Stomach smooth muscle (tissue), 2 donors: Measurements from ENCODE around the gene COX4I2.
"Not testable (repeated sequence)": the region's sequence is repeated elsewhere in the genome, so short reads cannot be mapped to it uniquely, and the experiment has no call there.

Source experiments
- H3K27ac ChIP-seq: one replicate; pipeline ENCODE4 v1.7.0; 2013; ENCODE audit warnings: mild to moderate bottlenecking, low read length, inconsistent platforms
- H3K27me3 ChIP-seq, 2 donors: one replicate each; pipeline ENCODE4 v1.7.0; 2013; ENCODE audit warnings: low read length in 2 of 2; ENCODE audit not compliant: insufficient read depth in 2 of 2, control insufficient read depth in 1 of 2
- H3K36me3 ChIP-seq, 2 donors: one replicate each; pipeline ENCODE4 v1.7.0; 2013; ENCODE audit warnings: low read length in 2 of 2; ENCODE audit not compliant: control insufficient read depth in 2 of 2, insufficient read depth in 2 of 2
- H3K4me1 ChIP-seq: one replicate; pipeline ENCODE4 v1.7.0; 2013; ENCODE audit warnings: low read length; ENCODE audit not compliant: control insufficient read depth, insufficient read depth
- H3K4me3 ChIP-seq, 2 donors: one replicate each; pipeline ENCODE4 v1.7.0; 2013; ENCODE audit warnings: low read length in 2 of 2
- H3K9ac ChIP-seq, 2 donors: one replicate each; pipeline ENCODE4 v1.7.0; 2013; ENCODE audit warnings: low read length in 2 of 2, mild to moderate bottlenecking in 1 of 2
- H3K9me3 ChIP-seq, 2 donors: one replicate each; pipeline ENCODE4 v1.7.0; 2013; ENCODE audit warnings: low read length in 2 of 2; ENCODE audit not compliant: control insufficient read depth in 2 of 2
- donor health status: healthy.
- donor health status: Pancreatic carcinoma.

COX4I2 gene

GRCh38 chr20:31633339-31633914, 4.3 kb upstream of the COX4I2 start:
- H3K9ac ChIP-seq = no peak overlapping the region
- H3K4me1 ChIP-seq = no peaks in the 10 kb centered on the region
- no peaks in the 10 kb centered on the region for H3K36me3 ChIP-seq
- peaks cover 0 to 7% of the 10 kb centered on the region in 2 donors for H3K27me3 ChIP-seq
- no peak overlapping the region for H3K4me3 ChIP-seq
- no peak overlapping the region for H3K27ac ChIP-seq
- H3K9me3 ChIP-seq = no peaks in the 10 kb centered on the region

GRCh38 chr20:31638317-31638716, 605 bp downstream of the COX4I2 start:
- Histone ChIP-seq H3K36me3 (no peaks in the 10 kb centered on the region), H3K27me3 (peaks cover 5 to 14% of the 10 kb centered on the region in 2 donors), H3K9me3 (no peaks in the 10 kb centered on the region), H3K4me1 (no peaks in the 10 kb centered on the region), H3K4me3 (no peak overlapping the region), H3K27ac (no peak overlapping the region), H3K9ac (no peak overlapping the region)

- H3K36me3 ChIP-seq = no peaks in the 10 kb centered on the region
- no peak overlapping the region for H3K4me3 ChIP-seq
- H3K27me3 ChIP-seq = peaks cover 5 to 14% of the 10 kb centered on the region in 2 donors
- no peak overlapping the region for H3K27ac ChIP-seq
- no peak overlapping the region for H3K9ac ChIP-seq
- H3K4me1 ChIP-seq = no peaks in the 10 kb centered on the region
- no peaks in the 10 kb centered on the region for H3K9me3 ChIP-seq
These were observed 1.1 kb downstream of the COX4I2 start for GRCh38 chr20:31638816-31639215.

GRCh38 chr20:31640259-31640658, 2.5 kb downstream of the COX4I2 start:
- peaks cover 5 to 14% of the 10 kb centered on the region in 2 donors for H3K27me3 ChIP-seq
- no peak overlapping the region for H3K9ac ChIP-seq
- no peaks in the 10 kb centered on the region for H3K36me3 ChIP-seq
- H3K27ac ChIP-seq = no peak overlapping the region
- no peaks in the 10 kb centered on the region for H3K9me3 ChIP-seq
- H3K4me3 ChIP-seq = no peak overlapping the region
- no peaks in the 10 kb centered on the region for H3K4me1 ChIP-seq

GRCh38 chr20:31641391-31641790, 3.7 kb downstream of the COX4I2 start:
- Histone ChIP-seq H3K4me1 (no peaks in the 10 kb centered on the region), H3K27ac (no peak overlapping the region), H3K9ac (no peak overlapping the region), H3K4me3 (no peak overlapping the region), H3K36me3 (no peaks in the 10 kb centered on the region), H3K9me3 (no peaks in the 10 kb centered on the region), H3K27me3 (peaks cover 5 to 14% of the 10 kb centered on the region in 2 donors)

DNA sequence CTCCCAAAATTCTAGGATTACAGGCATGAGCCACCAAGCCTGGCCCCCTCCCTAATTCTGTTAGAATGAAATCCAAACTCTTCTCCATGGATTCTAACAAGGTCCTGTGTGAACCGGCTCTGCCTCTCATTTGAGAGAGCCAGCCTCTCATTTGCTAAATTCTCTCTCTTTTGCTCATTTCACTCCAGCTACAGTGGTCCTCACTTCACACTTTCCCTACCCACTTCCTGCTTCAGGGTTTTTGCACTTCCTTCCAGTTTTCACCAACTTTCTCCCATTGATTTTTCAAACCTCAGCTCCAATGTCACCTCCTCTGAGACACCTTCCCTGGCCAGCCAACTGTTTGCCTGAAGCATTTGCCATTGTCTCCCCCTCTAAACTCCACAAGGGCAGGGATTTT, 5.1 kb downstream of the COX4I2 start:
- no peak overlapping the region for H3K27ac ChIP-seq
- H3K27me3 ChIP-seq = peaks cover 5 to 10% of the 10 kb centered on the region in 2 donors
- no peaks in the 10 kb centered on the region for H3K4me1 ChIP-seq
- H3K4me3 ChIP-seq = no peak overlapping the region
- no peaks in the 10 kb centered on the region for H3K9me3 ChIP-seq
- H3K9ac ChIP-seq = no peak overlapping the region
- no peaks in the 10 kb centered on the region for H3K36me3 ChIP-seq

DNA sequence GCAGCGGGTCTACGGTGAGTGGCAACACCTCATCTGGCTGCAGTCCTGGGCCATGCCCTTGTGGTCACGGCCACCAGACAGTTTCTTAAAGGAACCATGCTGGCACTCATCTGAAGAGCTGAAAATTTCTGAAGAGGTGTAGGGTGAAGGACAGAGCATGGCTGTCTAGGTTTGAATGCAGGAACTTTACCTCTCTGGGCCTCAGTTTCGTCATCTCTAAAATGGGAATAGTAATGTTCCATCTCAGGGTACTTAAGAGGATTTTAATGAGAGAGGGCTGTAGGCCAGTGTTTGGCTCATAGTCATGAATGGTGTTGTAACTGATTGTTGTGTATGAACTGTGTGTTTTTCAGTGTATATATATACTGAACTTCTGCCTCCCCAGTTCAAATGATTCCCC, 5.8 kb downstream of the COX4I2 start:
- no peaks in the 10 kb centered on the region for H3K9me3 ChIP-seq
- H3K9ac ChIP-seq = no peak overlapping the region
- no peaks in the 10 kb centered on the region for H3K36me3 ChIP-seq
- H3K27ac ChIP-seq = no peak overlapping the region
- no peaks in the 10 kb centered on the region for H3K4me1 ChIP-seq
- peaks cover 5 to 7% of the 10 kb centered on the region in 2 donors for H3K27me3 ChIP-seq
- H3K4me3 ChIP-seq = no peak overlapping the region

- no peak overlapping the region for H3K27ac ChIP-seq
- H3K36me3 ChIP-seq = no peaks in the 10 kb centered on the region
- H3K4me3 ChIP-seq = no peak overlapping the region
These were observed 7.0 kb downstream of the COX4I2 start for GRCh38 chr20:31644701-31645100.

DNA sequence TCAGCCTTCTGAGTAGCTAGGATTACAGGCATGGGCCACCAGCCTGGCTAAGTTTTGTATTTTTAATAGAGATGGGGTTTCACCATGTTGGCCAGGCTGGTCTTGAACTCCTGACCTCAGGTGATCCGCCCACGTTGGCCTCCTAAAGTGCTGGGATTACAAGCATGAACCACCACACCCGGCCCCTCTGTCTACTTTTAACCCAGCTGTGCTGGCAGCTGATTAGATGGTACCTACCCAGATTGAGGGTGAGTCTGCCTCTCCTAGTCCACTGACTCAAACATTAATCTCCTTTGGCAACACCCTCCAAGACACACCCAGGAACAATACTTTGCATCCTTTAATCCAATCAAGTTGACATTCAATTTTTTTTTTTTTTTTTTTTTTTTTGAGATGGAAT, 10.4 kb downstream of the COX4I2 start:
- not testable (repeated sequence) for H3K9me3 ChIP-seq, H3K27ac ChIP-seq, H3K9ac ChIP-seq, H3K4me3 ChIP-seq, H3K27me3 ChIP-seq, H3K4me1 ChIP-seq, H3K36me3 ChIP-seq

More at GRCh38 chr20:31644701-31645100, 7.0 kb downstream of the COX4I2 start:
- Histone ChIP-seq H3K9me3 (no peaks in the 10 kb centered on the region), H3K9ac (no peak overlapping the region), H3K4me1 (no peaks in the 10 kb centered on the region), H3K27me3 (no peaks in the 10 kb centered on the region)

DNA sequence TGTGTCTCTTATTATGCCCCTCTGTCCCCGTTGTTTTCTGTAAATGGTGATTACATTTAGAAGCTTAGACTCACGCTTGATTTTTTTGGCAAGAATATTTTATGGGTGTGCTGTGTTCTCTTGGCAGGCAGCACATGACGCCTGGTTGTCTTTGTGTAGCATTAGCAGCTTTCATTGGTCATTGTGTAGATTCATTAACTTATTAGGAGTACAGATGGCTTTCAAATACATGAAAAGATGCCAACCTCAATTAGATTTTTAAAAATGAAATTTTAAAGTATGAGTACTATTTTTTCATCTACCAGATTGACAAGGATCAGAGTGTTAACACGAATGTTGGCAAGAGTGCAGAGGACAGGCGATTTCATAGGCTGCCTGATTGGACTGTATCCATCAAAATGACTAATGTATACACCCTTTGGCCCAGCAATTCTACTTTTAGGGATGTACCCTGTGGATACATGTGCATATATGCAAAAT, 15.2 kb downstream of the COX4I2 start:
- Histone ChIP-seq H3K9ac (no peak overlapping the region), H3K27me3 (no peaks in the 10 kb centered on the region), H3K4me3 (no peak overlapping the region), H3K36me3 (no peaks in the 10 kb centered on the region), H3K9me3 (no peaks in the 10 kb centered on the region), H3K4me1 (peaks cover 7% of the 10 kb centered on the region), H3K27ac (no peak overlapping the region)

DNA sequence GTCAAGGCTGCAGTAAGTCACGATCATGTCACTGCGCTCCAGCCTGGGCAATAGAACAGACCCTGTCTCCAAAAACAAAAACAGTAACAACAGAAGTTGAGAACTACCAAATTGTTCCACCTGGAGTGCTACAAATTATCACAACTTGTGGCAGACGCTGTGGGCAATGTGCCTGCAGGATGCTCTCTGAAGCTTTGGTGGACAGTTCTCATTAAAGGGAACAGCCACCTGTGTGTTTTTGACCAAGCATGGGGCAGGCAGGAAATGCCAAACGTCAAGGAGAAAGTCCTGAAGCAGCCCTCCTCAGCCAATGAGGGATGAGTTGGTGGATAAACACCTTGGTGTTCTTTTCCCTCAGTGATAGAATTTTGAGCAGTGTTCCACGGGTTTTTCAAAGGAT, 15.8 kb downstream of the COX4I2 start:
- H3K9ac ChIP-seq = no peak overlapping the region
- H3K27me3 ChIP-seq = no peaks in the 10 kb centered on the region
- no peaks in the 10 kb centered on the region for H3K36me3 ChIP-seq
- no peak overlapping the region for H3K27ac ChIP-seq
- H3K9me3 ChIP-seq = no peaks in the 10 kb centered on the region
- no peak overlapping the region for H3K4me3 ChIP-seq
- peaks cover 7% of the 10 kb centered on the region for H3K4me1 ChIP-seq
